ENCODE data around the gene ZBTB47.

The ZBTB47 gene

DNA sequence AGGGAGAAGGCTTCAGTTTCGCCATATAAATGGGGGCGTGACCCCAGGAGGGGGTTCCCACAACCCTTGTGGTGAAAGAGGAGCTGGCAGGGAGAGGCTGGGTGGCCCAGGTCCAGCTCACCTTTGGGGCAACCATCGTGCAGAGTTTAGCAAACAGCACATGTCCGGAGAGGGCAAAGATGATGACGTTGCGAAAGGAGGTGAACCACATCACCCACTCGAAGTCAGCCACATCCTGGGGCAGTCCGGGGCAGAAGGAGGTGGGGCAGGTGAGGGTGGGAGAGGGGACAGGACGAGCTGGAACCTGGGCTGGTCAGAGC is 45.4 kb downstream of the ZBTB47 start:
- TF ChIP-seq, protein P1, sequence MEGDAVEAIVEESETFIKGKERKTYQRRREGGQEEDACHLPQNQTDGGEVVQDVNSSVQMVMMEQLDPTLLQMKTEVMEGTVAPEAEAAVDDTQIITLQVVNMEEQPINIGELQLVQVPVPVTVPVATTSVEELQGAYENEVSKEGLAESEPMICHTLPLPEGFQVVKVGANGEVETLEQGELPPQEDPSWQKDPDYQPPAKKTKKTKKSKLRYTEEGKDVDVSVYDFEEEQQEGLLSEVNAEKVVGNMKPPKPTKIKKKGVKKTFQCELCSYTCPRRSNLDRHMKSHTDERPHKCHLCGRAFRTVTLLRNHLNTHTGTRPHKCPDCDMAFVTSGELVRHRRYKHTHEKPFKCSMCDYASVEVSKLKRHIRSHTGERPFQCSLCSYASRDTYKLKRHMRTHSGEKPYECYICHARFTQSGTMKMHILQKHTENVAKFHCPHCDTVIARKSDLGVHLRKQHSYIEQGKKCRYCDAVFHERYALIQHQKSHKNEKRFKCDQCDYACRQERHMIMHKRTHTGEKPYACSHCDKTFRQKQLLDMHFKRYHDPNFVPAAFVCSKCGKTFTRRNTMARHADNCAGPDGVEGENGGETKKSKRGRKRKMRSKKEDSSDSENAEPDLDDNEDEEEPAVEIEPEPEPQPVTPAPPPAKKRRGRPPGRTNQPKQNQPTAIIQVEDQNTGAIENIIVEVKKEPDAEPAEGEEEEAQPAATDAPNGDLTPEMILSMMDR (conservative IDR thresholded peaks at IDR 0.05; ENCODE audit: low read depth, low read length) = no peak
- no peak for DNase-seq (ENCODE audit: low read depth)

DNA sequence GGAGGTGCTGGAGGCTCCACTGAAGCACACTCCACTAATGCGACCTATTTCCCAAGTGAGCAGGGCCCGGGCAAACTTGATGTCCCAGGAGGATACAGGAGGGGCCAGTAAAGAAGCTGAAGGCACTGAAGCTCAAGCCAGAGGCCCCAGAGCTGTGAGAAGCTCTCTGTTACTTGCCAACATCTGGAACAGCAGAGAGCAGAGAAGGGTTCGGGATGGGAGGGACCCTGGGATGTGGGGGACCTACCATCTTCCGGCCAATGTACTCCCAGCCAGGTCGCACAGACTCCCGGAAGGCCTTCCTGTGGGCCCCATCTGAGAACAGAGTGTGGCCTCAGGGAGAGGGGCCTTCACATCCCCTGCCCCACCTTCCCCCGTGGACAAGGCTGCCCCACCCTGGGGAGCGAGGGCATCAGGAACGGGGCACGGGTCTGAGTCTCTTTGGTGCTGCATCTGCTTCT is 46.0 kb downstream of the ZBTB47 start:
- DNase-seq (ENCODE audit: low read depth) = no peak
- no peak overlapping the region for H3K4me3 ChIP-seq (ENCODE audit: low read depth, low read length)

More for the DNA sequence above, 45.4 kb downstream of the ZBTB47 start:
- no peak overlapping the region for H3K4me3 ChIP-seq (ENCODE audit: low read depth, low read length)

DNA sequence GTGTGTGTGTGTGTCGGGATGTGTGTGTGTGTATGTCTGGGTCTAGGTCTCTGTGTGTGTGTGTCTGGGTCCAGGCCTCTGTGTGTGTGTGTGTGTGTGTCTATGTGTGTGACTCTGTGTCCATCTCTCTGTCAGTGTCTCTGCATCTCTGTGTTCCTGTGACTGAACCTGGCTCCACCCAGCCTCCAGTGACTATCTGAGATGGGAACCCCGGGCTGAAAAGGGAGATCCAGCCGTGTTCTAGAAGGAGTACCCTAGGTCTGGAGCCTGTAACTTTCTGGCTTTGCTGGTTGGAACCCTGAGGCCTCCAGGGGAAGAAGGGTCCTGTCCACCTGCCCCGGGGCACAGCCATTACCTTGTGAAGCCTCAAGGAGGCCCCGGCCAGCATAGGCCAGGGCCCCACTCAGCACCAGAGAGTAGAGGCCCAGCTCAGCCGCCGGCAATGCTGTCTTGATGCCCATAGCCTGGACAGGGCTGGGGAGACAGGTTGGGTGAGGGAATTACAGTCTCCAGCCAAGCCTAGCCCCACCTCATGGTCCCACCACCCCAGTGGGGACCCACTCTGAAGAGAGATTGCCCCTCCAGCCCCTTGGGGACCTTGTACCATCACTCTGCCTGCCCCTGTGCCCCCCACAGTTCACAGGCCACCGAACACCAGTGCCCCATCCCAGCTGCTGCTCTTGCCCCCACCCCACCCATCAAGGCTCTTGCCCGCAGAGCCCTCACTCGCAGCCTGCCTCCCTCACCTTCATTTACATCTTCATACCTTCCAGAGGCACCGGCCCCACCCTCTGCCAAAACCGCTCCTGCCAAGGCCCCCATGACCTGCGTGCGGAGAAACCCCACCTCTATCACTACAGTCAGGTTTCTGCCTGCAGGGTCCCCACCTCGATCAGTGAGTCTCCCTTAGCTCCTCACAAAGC is 47.1 kb downstream of the ZBTB47 start:
- TF ChIP-seq, protein P1 (conservative IDR thresholded peaks at IDR 0.05; ENCODE audit: low read depth, low read length) = no peak
- H3K4me3 ChIP-seq (ENCODE audit: low read depth, low read length) = no peak overlapping the region
- DNase-seq (ENCODE audit: low read depth) = no peak

More for the DNA sequence above, 46.0 kb downstream of the ZBTB47 start:
- TF ChIP-seq, protein P1 (conservative IDR thresholded peaks at IDR 0.05; ENCODE audit: low read depth, low read length) = no peak

DNA sequence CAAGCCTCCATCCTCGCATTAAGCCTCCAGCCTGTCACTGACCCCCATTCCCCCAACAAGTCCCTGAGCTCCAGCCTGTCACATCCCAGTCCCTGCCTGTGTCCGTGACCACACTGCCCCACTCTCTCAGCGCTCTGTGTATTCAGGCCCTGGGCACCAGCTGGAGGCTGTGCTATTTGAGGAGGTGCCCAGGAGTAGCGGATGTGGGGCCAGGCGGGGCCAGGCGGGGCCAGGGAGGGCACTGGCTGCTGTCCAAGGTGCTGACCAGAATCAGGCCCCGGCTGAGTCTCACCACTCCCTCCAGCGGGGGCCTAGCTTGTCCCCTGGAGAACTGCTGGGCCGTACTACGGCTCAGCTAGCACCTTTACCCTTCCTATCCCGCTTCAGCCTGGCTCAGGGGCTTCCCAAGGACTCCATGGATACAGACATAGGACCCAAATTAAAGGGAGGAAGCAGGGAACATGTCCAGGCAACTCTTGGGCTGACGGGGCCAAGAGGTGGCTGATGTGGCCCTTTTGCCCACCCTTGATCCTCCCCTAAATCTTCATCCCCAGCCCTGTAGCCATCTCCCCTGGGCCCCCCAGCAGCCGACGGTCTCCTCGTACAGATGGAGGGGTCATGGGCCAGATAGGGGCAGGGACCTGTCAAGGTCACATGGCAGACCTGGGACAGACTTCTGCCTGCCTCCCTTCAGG is 48.0 kb downstream of the ZBTB47 start:
- DNase-seq (ENCODE audit: low read depth) = peak; percentile 23
- TF ChIP-seq, protein P1 (conservative IDR thresholded peaks at IDR 0.05; ENCODE audit: low read depth, low read length) = peak; percentile 10
- no peak overlapping the region for H3K4me3 ChIP-seq (ENCODE audit: low read depth, low read length)

DNA sequence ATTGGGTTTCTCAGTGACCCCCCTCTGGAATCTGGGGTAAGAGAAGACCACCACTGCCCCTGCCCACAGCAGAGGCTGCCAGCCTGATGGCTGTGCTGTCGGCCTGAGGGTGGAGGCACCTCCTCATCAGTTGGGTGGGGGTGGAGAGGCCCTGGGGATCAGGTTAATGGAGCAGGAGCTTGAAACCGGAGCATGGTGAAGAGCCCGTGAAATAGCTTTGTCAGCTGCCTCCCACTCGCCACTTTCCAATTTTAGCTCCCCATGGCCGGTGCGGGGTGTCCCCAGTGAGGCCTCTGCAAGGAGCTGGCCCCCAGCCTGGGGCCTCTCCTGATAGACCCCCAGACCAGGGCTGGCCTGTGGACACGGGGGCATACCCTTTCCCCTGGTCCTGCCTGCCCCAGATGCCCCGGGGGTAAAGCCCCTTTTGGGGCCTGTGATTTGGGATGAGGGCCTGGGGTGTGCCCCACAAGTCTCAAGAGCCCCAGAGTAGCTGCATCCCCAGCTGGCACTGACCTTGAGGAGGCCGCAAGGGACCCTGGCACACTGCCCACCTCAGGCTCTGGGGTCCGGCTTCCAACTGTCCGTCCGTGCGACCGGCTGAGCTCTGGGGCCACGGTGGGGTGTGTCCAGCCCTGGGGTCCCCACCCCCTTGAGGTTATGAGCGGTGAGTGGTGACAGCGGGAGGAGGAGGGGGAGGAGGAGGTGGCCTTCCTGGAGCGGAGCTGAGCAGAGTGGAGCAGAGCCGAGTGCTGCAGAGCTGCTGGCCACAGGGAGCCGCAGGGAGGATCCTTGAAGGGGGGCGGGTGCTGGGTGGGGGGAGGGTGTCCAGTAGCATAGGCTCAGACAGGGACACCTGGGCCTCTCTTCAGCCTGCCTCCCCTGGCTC is 48.8 kb downstream of the ZBTB47 start, which contains the start of gene HHATL:
Gene HHATL (minus strand): TSS at position 733 of the 886 bp plus-strand sequence. CDS start 1,972 bp downstream, outside the sequence.
- no peak for DNase-seq (ENCODE audit: low read depth)
- TF ChIP-seq, protein P1 (conservative IDR thresholded peaks at IDR 0.05; ENCODE audit: low read depth, low read length) = no peak
- H3K4me3 ChIP-seq (ENCODE audit: low read depth, low read length) = no peak within 1 kb of the TSS

DNA sequence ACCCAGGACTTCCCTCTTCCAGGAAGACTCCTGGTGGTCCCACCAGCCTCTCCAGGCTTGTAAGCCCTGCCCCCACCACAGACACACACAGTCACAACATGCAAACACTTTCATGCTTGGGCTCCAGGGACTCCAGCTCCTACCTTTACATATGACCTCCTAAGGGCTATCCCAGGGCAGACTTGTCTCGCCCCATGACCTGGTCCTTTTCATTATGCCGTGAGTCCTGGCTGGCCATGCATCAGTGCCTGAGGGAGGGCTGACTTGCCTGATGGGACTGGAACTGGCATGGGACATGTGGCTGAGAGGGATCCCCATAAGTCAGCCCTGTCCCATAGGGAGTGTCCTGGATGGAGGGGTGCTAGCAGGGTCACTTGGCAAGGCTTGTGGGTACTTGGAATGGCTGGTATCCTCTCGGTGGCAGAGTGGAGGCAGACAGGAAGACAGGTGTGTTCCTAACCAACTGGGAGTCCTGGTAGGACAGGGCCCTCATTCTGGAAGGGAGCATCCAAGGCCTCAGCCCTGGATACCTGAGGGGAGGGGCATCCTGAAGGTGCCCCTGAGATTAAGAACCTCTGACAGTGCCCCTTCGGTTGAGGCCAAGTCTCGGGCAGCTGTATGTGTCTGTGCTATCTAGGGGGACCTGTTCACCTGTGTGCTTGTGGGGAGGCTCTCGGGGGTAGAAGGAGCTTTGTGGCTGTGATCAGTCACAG is 49.6 kb downstream of the ZBTB47 start:
- DNase-seq (ENCODE audit: low read depth) = no peak
- no peak overlapping the region for H3K4me3 ChIP-seq (ENCODE audit: low read depth, low read length)
- TF ChIP-seq, protein P1 (conservative IDR thresholded peaks at IDR 0.05; ENCODE audit: low read depth, low read length) = no peak

Measured in choroid plexus epithelial cell (primary cell).